ENCODE results near the gene AFG1L.

- TF ChIP-seq NANOG (IDR thresholded peaks at IDR 0.05; ENCODE audit: borderline replicate concordance) (no peak), CTCF (conservative IDR thresholded peaks at IDR 0.05; ENCODE audit: low read depth in 2 of 2) (no peak), EZH2 (IDR thresholded peaks at IDR 0.05; ENCODE audit: low read depth, unreplicated experiment) (no peak), ZNF114 (CRISPR knock-in tag; IDR thresholded peaks at IDR 0.05) (no peak), POLR2AphosphoS5 (IDR thresholded peaks at IDR 0.05; ENCODE audit: low read depth) (no peak), JUNB (IDR thresholded peaks at IDR 0.05; ENCODE audit: unreplicated experiment) (no peak), CREB1 (CRISPR knock-in tag; IDR thresholded peaks at IDR 0.05; ENCODE audit: low read depth) (no peak), STAT1 (IDR thresholded peaks at IDR 0.05; ENCODE audit: unreplicated experiment) (no peak), EZH2phosphoT487 (IDR thresholded peaks at IDR 0.05; ENCODE audit: unreplicated experiment) (no peak), ZNF331 (CRISPR knock-in tag; IDR thresholded peaks at IDR 0.05; ENCODE audit: low read depth) (no peak), ZNF462 (CRISPR knock-in tag; IDR thresholded peaks at IDR 0.05) (no peak)
- TF ChIP-seq, protein P1, sequence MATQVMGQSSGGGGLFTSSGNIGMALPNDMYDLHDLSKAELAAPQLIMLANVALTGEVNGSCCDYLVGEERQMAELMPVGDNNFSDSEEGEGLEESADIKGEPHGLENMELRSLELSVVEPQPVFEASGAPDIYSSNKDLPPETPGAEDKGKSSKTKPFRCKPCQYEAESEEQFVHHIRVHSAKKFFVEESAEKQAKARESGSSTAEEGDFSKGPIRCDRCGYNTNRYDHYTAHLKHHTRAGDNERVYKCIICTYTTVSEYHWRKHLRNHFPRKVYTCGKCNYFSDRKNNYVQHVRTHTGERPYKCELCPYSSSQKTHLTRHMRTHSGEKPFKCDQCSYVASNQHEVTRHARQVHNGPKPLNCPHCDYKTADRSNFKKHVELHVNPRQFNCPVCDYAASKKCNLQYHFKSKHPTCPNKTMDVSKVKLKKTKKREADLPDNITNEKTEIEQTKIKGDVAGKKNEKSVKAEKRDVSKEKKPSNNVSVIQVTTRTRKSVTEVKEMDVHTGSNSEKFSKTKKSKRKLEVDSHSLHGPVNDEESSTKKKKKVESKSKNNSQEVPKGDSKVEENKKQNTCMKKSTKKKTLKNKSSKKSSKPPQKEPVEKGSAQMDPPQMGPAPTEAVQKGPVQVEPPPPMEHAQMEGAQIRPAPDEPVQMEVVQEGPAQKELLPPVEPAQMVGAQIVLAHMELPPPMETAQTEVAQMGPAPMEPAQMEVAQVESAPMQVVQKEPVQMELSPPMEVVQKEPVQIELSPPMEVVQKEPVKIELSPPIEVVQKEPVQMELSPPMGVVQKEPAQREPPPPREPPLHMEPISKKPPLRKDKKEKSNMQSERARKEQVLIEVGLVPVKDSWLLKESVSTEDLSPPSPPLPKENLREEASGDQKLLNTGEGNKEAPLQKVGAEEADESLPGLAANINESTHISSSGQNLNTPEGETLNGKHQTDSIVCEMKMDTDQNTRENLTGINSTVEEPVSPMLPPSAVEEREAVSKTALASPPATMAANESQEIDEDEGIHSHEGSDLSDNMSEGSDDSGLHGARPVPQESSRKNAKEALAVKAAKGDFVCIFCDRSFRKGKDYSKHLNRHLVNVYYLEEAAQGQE (IDR thresholded peaks at IDR 0.05; ENCODE audit: unreplicated experiment): no peak
- TF ChIP-seq, protein P2, sequence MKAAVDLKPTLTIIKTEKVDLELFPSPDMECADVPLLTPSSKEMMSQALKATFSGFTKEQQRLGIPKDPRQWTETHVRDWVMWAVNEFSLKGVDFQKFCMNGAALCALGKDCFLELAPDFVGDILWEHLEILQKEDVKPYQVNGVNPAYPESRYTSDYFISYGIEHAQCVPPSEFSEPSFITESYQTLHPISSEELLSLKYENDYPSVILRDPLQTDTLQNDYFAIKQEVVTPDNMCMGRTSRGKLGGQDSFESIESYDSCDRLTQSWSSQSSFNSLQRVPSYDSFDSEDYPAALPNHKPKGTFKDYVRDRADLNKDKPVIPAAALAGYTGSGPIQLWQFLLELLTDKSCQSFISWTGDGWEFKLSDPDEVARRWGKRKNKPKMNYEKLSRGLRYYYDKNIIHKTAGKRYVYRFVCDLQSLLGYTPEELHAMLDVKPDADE (IDR thresholded peaks at IDR 0.05): no peak
Observed at GRCh38 chr6:108254433-108255410, 40.1 kb upstream of the AFG1L start.

Measured in GM23338 (cell line).